MM.1S (cell line): Measurements from ENCODE around the gene HEMK1.

Source experiments
- DNase-seq: peaks from one replicate; pipeline ENCODE4 v3.0.0-alpha.2; 2015
- H2AFZ ChIP-seq: fragments of 300-600 bp; sonication (generic); 2 replicates; pipeline ENCODE4 v1.6.0; 2016; ENCODE audit warnings: antibody characterized with exemption, low read length
- H3F3A ChIP-seq: fragments of 300-600 bp; sonication (generic); 2 replicates; pipeline ENCODE4 v1.6.1; 2016; ENCODE audit warnings: mild to moderate bottlenecking, antibody characterized with exemption, low read length, moderate library complexity, mixed read lengths; ENCODE audit not compliant: insufficient read depth
- H3K27ac ChIP-seq: fragments of 300-600 bp; sonication (generic); 2 replicates; pipeline ENCODE4 v1.5.1; 2016; ENCODE audit warnings: mild to moderate bottlenecking, low read length
- H3K27me3 ChIP-seq: fragments of 300-600 bp; sonication (generic); replicated peaks from 2 replicates; pipeline ENCODE4 v1.6.0; 2016; ENCODE audit warnings: low read length; ENCODE audit not compliant: insufficient read depth
- H3K36me3 ChIP-seq: fragments of 300-600 bp; sonication (generic); replicated peaks from 2 replicates; pipeline ENCODE4 v1.6.1; 2016; ENCODE audit warnings: mild to moderate bottlenecking, low read length, mixed read lengths; ENCODE audit not compliant: insufficient read depth
- H3K4me1 ChIP-seq: fragments of 300-600 bp; sonication (generic); 2 replicates; pipeline ENCODE4 v1.6.1; 2016; ENCODE audit warnings: low read length, mixed read lengths
- H3K4me2 ChIP-seq: fragments of 300-600 bp; sonication (generic); 2 replicates; pipeline ENCODE4 v1.6.0; 2016; ENCODE audit warnings: low read depth, low read length
- H3K4me3 ChIP-seq: fragments of 300-600 bp; sonication (generic); 2 replicates; pipeline ENCODE4 v1.5.1; 2016; ENCODE audit warnings: low read length, mixed read lengths
- H3K79me2 ChIP-seq: fragments of 300-600 bp; sonication (generic); 2 replicates; pipeline ENCODE4 v1.6.1; 2016; ENCODE audit warnings: mixed run types, low read length, mixed read lengths
- H3K9ac ChIP-seq: fragments of 300-600 bp; sonication (generic); 2 replicates; pipeline ENCODE4 v1.6.1; 2016; ENCODE audit warnings: low read length, mixed read lengths
- H3K9me2 ChIP-seq: fragments of 300-600 bp; sonication (generic); replicated peaks from 2 replicates; pipeline ENCODE4 v1.6.1; 2016; ENCODE audit warnings: mild to moderate bottlenecking, low read length, mixed read lengths; ENCODE audit not compliant: insufficient read depth
- H3K9me3 ChIP-seq: fragments of 300-600 bp; sonication (generic); replicated peaks from 2 replicates; pipeline ENCODE4 v1.6.1; 2016; ENCODE audit warnings: mild to moderate bottlenecking, low read length, mixed read lengths; ENCODE audit not compliant: insufficient read depth
- H4K20me1 ChIP-seq: fragments of 300-600 bp; sonication (generic); 2 replicates; pipeline ENCODE4 v1.6.1; 2016; ENCODE audit warnings: mild to moderate bottlenecking, low read length, moderate library complexity, mixed read lengths; ENCODE audit not compliant: insufficient read depth
- EZH2 ChIP-seq: fragments of 300-600 bp; sonication (generic); optimal IDR thresholded peaks from 2 replicates; pipeline ENCODE3; 2017; ENCODE audit warnings: low read depth, mild to moderate bottlenecking, antibody characterized with exemption, low read length, mixed read lengths
- EZH2phosphoT487 ChIP-seq: fragments of 300-600 bp; sonication (generic); IDR thresholded peaks from 2 replicates; pipeline ENCODE4 v1.6.1; 2018; ENCODE audit warnings: antibody characterized with exemption, low read length
- TF ChIP-seq, protein P1 (sequence below): fragments of 300-600 bp; sonication (generic); IDR thresholded peaks from 2 replicates; pipeline ENCODE4 v1.5.1; 2016; ENCODE audit warnings: antibody characterized with exemption, low read length, mixed read lengths

The HEMK1 gene

DNA sequence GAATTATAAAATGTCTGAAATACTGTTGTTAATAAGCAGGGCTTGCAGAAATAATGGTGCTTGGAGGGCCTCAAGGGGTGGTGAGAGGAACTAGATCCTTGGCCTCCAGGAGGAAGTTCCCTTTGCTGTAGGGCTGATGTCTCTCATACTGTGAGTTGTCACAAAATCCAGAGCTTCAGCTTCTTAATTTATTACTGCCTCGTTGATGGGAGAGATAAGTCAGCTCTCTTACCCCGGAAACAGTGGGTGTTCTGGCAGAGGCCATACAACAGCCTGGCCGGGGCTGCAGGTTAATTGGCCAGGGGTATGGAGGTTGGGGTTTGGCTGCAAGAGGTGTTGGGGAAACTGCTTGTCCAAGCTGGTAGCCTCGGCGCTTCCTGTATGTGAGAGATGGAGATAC, 63.1 kb downstream of the HEMK1 start:
- H3K79me2 ChIP-seq = peaks cover 9% of the 10 kb centered on the region
- TF ChIP-seq EZH2 = no peak
- TF ChIP-seq EZH2phosphoT487 = no peak
- TF ChIP-seq, protein P1, sequence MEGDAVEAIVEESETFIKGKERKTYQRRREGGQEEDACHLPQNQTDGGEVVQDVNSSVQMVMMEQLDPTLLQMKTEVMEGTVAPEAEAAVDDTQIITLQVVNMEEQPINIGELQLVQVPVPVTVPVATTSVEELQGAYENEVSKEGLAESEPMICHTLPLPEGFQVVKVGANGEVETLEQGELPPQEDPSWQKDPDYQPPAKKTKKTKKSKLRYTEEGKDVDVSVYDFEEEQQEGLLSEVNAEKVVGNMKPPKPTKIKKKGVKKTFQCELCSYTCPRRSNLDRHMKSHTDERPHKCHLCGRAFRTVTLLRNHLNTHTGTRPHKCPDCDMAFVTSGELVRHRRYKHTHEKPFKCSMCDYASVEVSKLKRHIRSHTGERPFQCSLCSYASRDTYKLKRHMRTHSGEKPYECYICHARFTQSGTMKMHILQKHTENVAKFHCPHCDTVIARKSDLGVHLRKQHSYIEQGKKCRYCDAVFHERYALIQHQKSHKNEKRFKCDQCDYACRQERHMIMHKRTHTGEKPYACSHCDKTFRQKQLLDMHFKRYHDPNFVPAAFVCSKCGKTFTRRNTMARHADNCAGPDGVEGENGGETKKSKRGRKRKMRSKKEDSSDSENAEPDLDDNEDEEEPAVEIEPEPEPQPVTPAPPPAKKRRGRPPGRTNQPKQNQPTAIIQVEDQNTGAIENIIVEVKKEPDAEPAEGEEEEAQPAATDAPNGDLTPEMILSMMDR = no peak
- DNase-seq = no peak
- no peak overlapping the region for H3K27ac ChIP-seq
- H3K9me3 ChIP-seq = no peaks in the 10 kb centered on the region
- no peaks in the 10 kb centered on the region for H3K4me1 ChIP-seq
- no peak overlapping the region for H3K4me2 ChIP-seq
- H4K20me1 ChIP-seq = no peaks in the 10 kb centered on the region
- no peaks in the 10 kb centered on the region for H3F3A ChIP-seq
- no peak overlapping the region for H3K4me3 ChIP-seq
- H2AFZ ChIP-seq = no peak overlapping the region
- H3K9ac ChIP-seq = no peak overlapping the region
- H3K9me2 ChIP-seq = no peaks in the 10 kb centered on the region
- no peaks in the 10 kb centered on the region for H3K36me3 ChIP-seq
- H3K27me3 ChIP-seq = no peaks in the 10 kb centered on the region

DNA sequence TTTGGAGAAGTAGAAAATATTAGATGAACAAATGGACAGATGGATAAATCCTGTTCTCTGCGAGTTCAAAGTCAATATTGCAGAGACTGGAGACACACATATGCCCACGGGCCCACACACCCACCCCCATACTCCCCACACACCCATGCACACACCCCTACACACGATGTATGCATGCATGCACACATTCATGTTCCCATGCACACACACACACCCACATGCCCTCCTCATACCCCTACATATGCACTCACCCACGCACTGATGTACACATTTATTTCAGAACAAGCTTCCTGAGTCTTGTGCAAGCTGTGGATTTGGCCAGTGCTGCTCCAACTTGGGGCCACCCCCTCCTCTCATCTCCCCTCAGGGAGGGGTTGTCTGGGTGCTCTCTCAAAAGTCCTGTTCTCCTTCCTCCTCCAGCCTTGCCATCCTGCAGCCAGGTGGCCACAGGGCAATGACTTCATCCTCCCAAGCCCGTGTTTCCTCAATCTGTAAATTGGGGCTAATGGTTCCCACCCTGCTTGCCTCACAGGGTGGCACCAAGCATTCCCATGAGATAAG, 64.0 kb downstream of the HEMK1 start:
- no peak for TF ChIP-seq EZH2
- TF ChIP-seq, protein P1 = no peak
- no peak for TF ChIP-seq EZH2phosphoT487
- Histone ChIP-seq H3K9me2 (no peaks in the 10 kb centered on the region), H3K79me2 (peaks cover 7% of the 10 kb centered on the region), H3K27me3 (no peaks in the 10 kb centered on the region), H2AFZ (no peak overlapping the region), H3F3A (no peaks in the 10 kb centered on the region), H3K9ac (no peak overlapping the region), H3K27ac (no peak overlapping the region), H3K36me3 (no peaks in the 10 kb centered on the region), H3K4me2 (no peak overlapping the region), H3K4me3 (no peak overlapping the region), H3K9me3 (no peaks in the 10 kb centered on the region), H4K20me1 (no peaks in the 10 kb centered on the region), H3K4me1 (no peaks in the 10 kb centered on the region)
- DNase-seq = no peak

DNA sequence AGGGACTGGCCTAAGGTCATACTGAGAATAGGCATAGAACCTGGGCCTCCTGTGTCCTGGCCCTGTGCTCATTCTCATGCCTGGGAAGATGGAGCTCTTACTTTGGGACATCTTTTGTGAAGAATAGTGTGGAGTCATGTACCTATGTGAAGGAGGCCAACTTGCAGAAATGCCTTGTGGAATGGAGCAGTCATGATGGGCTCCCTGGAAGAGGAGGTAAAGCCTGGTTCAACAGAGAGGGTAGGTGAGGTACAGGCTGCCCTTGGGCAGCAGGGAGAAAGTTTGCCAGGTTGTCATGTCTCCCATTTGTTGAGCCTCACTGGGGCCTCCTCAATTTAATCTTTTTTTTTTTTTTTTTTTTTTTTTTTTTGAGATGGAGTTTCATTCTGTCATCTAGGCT, 65.7 kb downstream of the HEMK1 start:
- no peaks in the 10 kb centered on the region for H3K4me1 ChIP-seq
- TF ChIP-seq, protein P1 = no peak
- no peak for TF ChIP-seq EZH2phosphoT487
- no peak for TF ChIP-seq EZH2
- no peaks in the 10 kb centered on the region for H3K9me2 ChIP-seq
- H3K9me3 ChIP-seq = no peaks in the 10 kb centered on the region
- H3K36me3 ChIP-seq = no peaks in the 10 kb centered on the region
- H3K4me2 ChIP-seq = no peak overlapping the region
- DNase-seq = no peak
- no peak overlapping the region for H3K9ac ChIP-seq
- H4K20me1 ChIP-seq = no peaks in the 10 kb centered on the region
- no peak overlapping the region for H3K27ac ChIP-seq
- no peak overlapping the region for H3K4me3 ChIP-seq
- no peak overlapping the region for H2AFZ ChIP-seq
- H3K27me3 ChIP-seq = no peaks in the 10 kb centered on the region
- H3K79me2 ChIP-seq = no peaks in the 10 kb centered on the region; the same call in 1 of the 2 replicates
- no peaks in the 10 kb centered on the region for H3F3A ChIP-seq
